GM18870 (cell line): ENCODE results near the gene SLC6A6.

Source experiments
- ATAC-seq: cut with Tn5 transposase; IDR thresholded peaks from one replicate; pipeline ENCODE4 v1.9.1; 2021; ENCODE audit warnings: moderate library complexity; ENCODE audit not compliant: unreplicated experiment

The SLC6A6 gene

GRCh38 chr3:14536837-14537589 is 134.6 kb downstream of the SLC6A6 start:
- ATAC-seq, result no peak

- ATAC-seq, result no peak
Measured at GRCh38 chr3:14537590-14538450, 135.4 kb downstream of the SLC6A6 start.

- ATAC-seq, result no peak
Measured at GRCh38 chr3:14538451-14539088, 136.2 kb downstream of the SLC6A6 start.
